GM12874 (cell line): ENCODE measurements around the gene PTPN9.

Source experiments
- TF ChIP-seq, protein P1 (sequence below): IDR thresholded peaks from 2 replicates; pipeline ENCODE4 v1.5.1; 2011; ENCODE audit warnings: low read depth, mild to moderate bottlenecking, control low read depth, low read length, moderate library complexity; ENCODE audit not compliant: insufficient read depth

Gene PTPN9

DNA sequence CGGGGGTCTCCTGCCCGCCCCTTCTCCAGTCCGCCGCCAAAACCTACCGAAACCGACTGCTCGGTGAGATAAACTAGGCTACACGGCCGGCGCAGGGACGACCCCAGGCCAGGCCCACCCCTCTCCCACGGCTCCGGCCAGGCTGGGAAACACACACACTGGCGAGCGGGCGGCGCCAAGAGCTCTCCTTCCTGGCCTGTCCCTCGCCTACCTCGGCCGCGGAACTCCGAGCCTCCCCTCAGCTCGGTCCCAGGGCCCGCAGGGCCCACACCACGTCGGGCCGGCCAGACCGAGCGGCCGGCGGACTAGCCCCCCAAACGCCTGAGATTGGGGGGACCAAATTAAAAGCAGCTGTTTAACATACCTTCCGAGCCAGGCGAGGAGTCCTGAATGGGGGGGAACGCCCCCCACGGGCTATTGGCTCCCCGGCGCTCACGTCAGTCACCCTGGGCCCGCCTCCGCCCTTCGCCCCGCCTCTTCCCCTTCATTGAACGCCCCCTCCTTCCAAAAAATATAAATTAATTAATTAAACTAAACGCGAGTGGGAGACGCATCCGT lies 123.6 kb downstream of the PTPN9 start:
- TF ChIP-seq, protein P1, sequence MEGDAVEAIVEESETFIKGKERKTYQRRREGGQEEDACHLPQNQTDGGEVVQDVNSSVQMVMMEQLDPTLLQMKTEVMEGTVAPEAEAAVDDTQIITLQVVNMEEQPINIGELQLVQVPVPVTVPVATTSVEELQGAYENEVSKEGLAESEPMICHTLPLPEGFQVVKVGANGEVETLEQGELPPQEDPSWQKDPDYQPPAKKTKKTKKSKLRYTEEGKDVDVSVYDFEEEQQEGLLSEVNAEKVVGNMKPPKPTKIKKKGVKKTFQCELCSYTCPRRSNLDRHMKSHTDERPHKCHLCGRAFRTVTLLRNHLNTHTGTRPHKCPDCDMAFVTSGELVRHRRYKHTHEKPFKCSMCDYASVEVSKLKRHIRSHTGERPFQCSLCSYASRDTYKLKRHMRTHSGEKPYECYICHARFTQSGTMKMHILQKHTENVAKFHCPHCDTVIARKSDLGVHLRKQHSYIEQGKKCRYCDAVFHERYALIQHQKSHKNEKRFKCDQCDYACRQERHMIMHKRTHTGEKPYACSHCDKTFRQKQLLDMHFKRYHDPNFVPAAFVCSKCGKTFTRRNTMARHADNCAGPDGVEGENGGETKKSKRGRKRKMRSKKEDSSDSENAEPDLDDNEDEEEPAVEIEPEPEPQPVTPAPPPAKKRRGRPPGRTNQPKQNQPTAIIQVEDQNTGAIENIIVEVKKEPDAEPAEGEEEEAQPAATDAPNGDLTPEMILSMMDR: no peak

DNA sequence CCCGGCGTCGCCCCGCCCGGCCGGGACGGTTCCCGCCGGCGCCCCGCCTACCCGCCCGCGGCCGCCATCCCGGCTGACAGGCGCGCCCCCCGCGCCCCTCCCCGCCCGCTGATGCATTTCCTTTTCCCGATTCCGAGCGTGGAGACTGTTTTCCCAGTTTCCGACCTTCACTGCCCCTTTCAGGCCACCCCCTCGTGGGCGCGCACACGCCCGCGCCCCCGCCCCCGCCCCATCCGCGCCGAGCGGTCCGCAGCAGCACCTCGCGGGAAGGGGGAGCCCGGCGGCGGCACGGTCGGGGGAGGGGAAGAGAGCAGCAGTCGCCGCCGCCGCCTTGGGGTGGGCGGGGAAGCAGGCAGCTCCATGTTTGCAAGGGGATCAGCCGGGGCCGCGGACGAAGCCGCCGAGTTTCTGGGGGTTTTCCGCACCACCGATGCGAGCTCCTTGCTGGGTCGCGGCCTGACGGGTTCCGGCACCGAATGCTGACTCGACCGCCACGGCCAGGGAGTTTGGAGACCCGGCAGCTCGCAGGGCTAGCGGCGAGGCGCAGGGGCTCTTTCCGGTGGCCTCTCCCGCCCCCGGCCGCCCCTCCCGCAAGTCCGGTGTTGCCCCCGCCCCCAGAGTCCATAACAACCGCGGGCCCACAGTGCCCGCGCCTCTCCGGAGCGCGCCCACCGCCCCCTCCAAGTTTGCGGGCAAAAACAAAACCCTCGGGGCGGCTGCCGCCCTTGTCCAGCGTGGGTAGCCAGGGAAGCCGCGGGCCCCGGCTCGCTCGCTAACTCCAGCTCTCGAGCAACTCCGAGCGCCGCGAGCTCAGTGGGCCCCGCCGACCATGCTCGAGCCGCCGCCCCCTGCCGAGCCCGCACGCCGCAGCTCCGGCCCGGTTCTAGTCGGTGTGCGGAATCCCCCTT lies 124.4 kb downstream of the PTPN9 start:
- TF ChIP-seq, protein P1: no peak

DNA sequence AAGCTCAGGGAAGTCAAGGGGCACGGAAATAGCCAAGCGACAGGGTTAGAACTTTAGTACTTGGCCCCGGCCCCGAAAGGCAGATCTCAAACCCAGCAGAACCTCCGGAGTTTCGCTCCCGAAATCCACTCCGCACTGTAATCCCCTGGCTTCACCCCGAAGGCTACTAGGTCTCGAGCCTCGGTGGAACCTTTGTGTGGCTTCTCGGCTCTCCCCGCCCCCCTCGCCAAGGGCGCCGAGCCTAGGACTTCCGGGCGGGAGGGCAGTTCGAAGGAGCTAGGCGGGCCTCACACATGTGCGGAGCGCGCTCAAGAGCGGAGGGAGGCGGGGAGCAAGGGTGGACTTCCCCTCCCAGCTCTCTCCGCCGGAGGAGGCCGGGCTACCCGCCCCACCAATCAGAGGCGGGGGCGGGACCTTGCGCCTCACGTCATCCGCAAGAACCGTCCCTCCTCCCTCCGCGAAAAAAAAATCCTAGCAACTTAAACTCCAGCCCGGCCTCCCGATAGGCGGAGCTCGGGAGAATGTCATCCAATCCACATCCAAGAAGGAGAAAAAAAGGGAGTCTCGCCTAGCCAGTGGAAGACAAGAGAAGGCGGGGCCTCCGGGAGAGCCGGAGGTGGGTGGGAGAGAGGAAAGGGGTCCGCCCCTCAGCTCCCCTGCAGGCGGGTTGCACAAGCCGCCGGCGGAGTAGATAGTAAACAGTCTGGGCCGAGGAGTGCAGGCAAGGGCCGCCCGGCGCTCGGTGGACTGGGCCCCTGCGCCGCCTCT lies 125.2 kb downstream of the PTPN9 start:
- TF ChIP-seq, protein P1: no peak

DNA sequence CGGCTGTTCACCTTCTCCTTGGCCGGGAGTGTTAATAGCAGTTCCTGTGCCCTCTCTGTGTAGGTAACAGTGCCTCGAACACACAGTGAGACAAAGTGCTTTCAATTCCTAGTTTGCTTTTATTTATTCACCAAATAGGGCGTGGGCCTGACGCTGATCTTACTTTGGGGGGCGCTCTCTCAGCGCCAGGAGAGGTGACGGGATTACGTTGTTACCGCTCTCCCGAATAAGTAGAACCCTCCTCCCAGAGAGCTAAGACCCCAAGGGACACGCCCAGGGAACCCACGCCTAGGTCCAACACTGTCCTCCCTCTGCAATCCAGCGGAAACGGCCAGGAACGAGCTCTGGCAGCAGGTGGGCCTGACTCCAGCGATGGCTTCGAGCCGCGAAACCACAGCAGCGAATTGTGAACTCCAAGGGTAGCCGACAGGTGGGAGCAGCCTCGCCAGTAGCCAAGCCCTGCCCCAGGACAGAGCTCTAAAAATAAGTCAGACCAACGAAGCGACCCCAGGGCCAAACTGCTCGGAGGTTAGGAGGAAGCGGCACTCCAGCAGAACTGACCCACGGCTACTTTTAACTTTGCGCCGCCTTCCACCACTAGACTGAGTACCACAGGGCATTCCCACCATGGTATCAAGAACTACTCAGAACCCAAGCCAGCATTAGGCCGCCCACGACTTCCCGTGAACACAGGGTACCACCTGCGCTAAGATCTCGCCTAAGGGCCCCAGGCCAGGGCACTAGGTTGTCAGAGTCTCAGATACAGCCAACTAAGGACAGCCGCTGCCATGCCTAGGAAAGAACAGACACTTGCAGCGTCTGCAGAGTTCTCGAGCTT lies 126.0 kb downstream of the PTPN9 start:
- TF ChIP-seq, protein P1: peak; percentile 38

DNA sequence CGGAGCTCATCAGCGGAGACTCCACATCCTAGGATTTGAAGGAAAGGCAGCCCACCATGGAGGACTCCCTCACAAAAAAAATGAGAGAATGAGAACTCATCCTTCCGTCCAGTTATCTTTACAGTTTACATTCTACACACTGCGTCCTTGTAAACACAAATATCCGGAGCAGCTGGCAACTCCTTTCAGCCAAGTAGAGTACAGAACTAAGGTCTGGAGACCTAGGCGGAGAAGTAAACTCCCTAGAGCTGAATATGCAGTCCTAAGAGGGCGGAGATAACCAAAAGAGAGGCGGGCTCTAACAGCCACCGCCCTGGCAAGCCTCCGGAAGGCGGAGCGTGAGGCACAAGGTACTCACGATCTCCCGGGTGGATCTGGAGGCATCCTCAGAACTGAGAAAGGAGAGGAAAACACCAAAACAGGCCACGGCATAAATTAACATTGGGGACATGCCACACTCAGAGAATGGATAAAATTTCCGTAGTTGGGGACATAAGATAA lies 126.7 kb downstream of the PTPN9 start:
- TF ChIP-seq, protein P1: no peak

DNA sequence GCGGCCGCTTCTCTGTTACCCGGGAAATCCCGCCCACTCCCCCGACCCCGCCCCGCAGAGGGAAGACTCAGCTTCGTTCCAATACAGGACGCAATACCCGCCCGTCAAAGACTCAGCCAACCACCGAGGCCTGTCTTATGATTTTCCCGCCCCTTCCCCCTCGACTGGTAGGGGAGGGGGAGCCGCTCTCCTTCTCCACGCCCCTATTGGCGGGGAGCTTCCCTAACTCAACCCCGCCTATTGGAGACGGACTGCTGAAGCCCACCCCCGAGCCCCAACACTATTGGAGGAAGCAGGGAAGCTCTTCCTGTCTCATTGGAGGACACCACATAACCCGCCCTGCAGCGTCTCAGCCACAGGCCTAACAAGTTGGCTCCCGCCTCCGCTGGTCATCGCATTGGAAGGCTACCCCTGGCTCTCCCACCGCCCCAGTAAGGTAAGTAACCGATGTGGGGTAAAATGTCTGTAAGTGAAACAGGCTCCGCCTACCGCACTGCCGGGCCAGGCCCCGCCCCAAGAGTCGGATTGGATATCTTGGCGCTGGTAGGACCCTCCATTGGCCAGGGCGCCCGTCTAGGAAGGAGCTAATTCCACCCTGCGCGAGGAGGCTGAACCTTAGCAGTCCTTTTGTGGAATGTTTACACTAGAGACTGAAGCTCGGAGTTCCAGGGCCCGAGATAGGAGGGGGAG lies 127.3 kb downstream of the PTPN9 start, which contains the start of gene SIN3A:
Gene SIN3A (minus strand): TSS at position 17 of the 690 bp plus-strand sequence. CDS start 21,315 bp downstream, outside the sequence.
- TF ChIP-seq, protein P1: no peak
